H9 (cell line): ENCODE measurements around the gene KMT2C. TPM values are rescaled to one million over a fixed set of nuclear protein-coding genes. Genes with fewer than 3 reads are reported as not detected.

Experiments
- DNase-seq: peaks from one replicate; pipeline ENCODE4 v3.0.0-alpha.2; 2017
- H2AFZ ChIP-seq: one replicate; pipeline ENCODE4 v1.6.1; 2013; ENCODE audit warnings: mild to moderate bottlenecking, low read length, control low read depth, moderate library complexity
- H2AK5ac ChIP-seq: 2 replicates; pipeline ENCODE4 v1.6.1; 2013; ENCODE audit warnings: low read length, control low read depth, mixed read lengths; ENCODE audit not compliant: insufficient read length
- H2BK120ac ChIP-seq: one replicate; pipeline ENCODE4 v1.6.1; 2013; ENCODE audit warnings: low read depth, mild to moderate bottlenecking, low read length, control low read depth, inconsistent platforms; ENCODE audit not compliant: poor library complexity, severe bottlenecking
- H2BK12ac ChIP-seq: 2 replicates; pipeline ENCODE4 v1.6.1; 2013; ENCODE audit warnings: low read length, control low read depth, mixed read lengths, low read depth; ENCODE audit not compliant: insufficient read length
- H2BK15ac ChIP-seq: 2 replicates; pipeline ENCODE4 v1.6.1; 2013; ENCODE audit warnings: low read depth, low read length, control low read depth
- H2BK20ac ChIP-seq: one replicate; pipeline ENCODE4 v1.6.1; 2013; ENCODE audit warnings: low read depth, mild to moderate bottlenecking, low read length, control low read depth, inconsistent platforms; ENCODE audit not compliant: poor library complexity, severe bottlenecking
- H2BK5ac ChIP-seq: 2 replicates; pipeline ENCODE4 v1.6.1; 2013; ENCODE audit warnings: low read length, control low read depth, mixed read lengths; ENCODE audit not compliant: insufficient read length
- H3K14ac ChIP-seq: 2 replicates; pipeline ENCODE4 v1.6.1; 2013; ENCODE audit warnings: low read length, control low read depth; ENCODE audit not compliant: insufficient read depth
- H3K18ac ChIP-seq: 2 replicates; pipeline ENCODE4 v1.6.1; 2013; ENCODE audit warnings: low read depth, mild to moderate bottlenecking, mixed read lengths, low read length, control low read depth; ENCODE audit not compliant: insufficient read length
- H3K23ac ChIP-seq: 2 replicates; pipeline ENCODE4 v1.6.1; 2013; ENCODE audit warnings: low read length, control low read depth, mixed read lengths, low read depth; ENCODE audit not compliant: insufficient read length
- H3K23me2 ChIP-seq: 2 replicates; pipeline ENCODE4 v1.6.1; 2013; ENCODE audit warnings: low read depth, mild to moderate bottlenecking, mixed read lengths, low read length, control low read depth; ENCODE audit not compliant: insufficient read length, poor library complexity, severe bottlenecking
- H3K27ac ChIP-seq: 2 replicates; pipeline ENCODE4 v1.5.1; 2013; ENCODE audit warnings: low read length, control low read depth, mixed read lengths, low read depth; ENCODE audit not compliant: insufficient read length
- H3K27me3 ChIP-seq: 2 replicates; pipeline ENCODE4 v1.6.1; 2013; ENCODE audit warnings: low read length, control low read depth, inconsistent platforms; ENCODE audit not compliant: insufficient read depth
- H3K4ac ChIP-seq: 2 replicates; pipeline ENCODE4 v1.6.1; 2013; ENCODE audit warnings: low read depth, mild to moderate bottlenecking, control low read depth, inconsistent platforms, low read length, moderate library complexity
- H3K4me1 ChIP-seq: 2 replicates; pipeline ENCODE4 v1.6.1; 2013; ENCODE audit warnings: low read length, control low read depth, inconsistent platforms; ENCODE audit not compliant: insufficient read depth
- H3K4me2 ChIP-seq: 2 replicates; pipeline ENCODE4 v1.6.1; 2013; ENCODE audit warnings: low read length, control low read depth, mixed read lengths; ENCODE audit not compliant: insufficient read length, insufficient read depth
- H3K56ac ChIP-seq: 2 replicates; pipeline ENCODE4 v1.6.1; 2013; ENCODE audit warnings: low read depth, mild to moderate bottlenecking, mixed read lengths, low read length, control low read depth; ENCODE audit not compliant: insufficient read length
- H3K79me1 ChIP-seq: 2 replicates; pipeline ENCODE4 v1.6.1; 2013; ENCODE audit warnings: low read depth, mild to moderate bottlenecking, moderate library complexity, low read length, control low read depth, inconsistent platforms; ENCODE audit not compliant: insufficient read depth, poor library complexity, severe bottlenecking
- H3K79me2 ChIP-seq: 2 replicates; pipeline ENCODE4 v1.6.1; 2013; ENCODE audit warnings: low read length, control low read depth, inconsistent platforms; ENCODE audit not compliant: insufficient read depth
- H3K9ac ChIP-seq: 2 replicates; pipeline ENCODE4 v1.6.1; 2013; ENCODE audit warnings: low read length, control low read depth, mixed read lengths; ENCODE audit not compliant: insufficient read length; ENCODE audit errors: extremely low read depth
- H3K9me3 ChIP-seq: one replicate; pipeline ENCODE4 v1.6.1; 2013; ENCODE audit warnings: low read depth, low read length, inconsistent platforms; ENCODE audit not compliant: control insufficient read depth
- H3T11ph ChIP-seq: one replicate; pipeline ENCODE4 v1.6.1; 2013; ENCODE audit warnings: mild to moderate bottlenecking, low read length, control low read depth, inconsistent platforms
- H4K20me1 ChIP-seq: one replicate; pipeline ENCODE4 v1.6.1; 2013; ENCODE audit not compliant: control insufficient read depth, insufficient read length, insufficient read depth
- H4K5ac ChIP-seq: 2 replicates; pipeline ENCODE4 v1.6.1; 2013; ENCODE audit warnings: low read depth, mild to moderate bottlenecking, mixed read lengths, low read length, control low read depth; ENCODE audit not compliant: insufficient read length
- H4K8ac ChIP-seq: replicated peaks from 2 replicates; pipeline ENCODE4 v1.6.1; 2013; ENCODE audit warnings: low read length, control low read depth, mixed read lengths, low read depth; ENCODE audit not compliant: insufficient read length
- H4K91ac ChIP-seq: 2 replicates; pipeline ENCODE4 v1.6.1; 2013; ENCODE audit warnings: low read depth, mild to moderate bottlenecking, moderate library complexity, mixed read lengths, low read length, control low read depth; ENCODE audit not compliant: insufficient read length
- H3K27ac Mint-ChIP-seq, 3 experiments: 2 replicates in 2 of 3; 3 replicates in 1 of 3; pipeline ENCODE4 v1.8.0; 2020 to 2021; ENCODE audit warnings: mixed read lengths in 3 of 3, mild to moderate bottlenecking in 1 of 3, moderate library complexity in 1 of 3
- H3K27me3 Mint-ChIP-seq: 2 replicates; pipeline ENCODE4 v1.8.0; 2021; ENCODE audit warnings: low read depth, mild to moderate bottlenecking, moderate library complexity, mixed read lengths
- H3K36me3 Mint-ChIP-seq, 3 experiments: 2 replicates in 2 of 3; 3 replicates in 1 of 3; pipeline ENCODE4 v1.8.0; 2020 to 2021; ENCODE audit warnings: low read depth in 3 of 3, mixed read lengths in 3 of 3; ENCODE audit not compliant: insufficient read depth in 1 of 3
- H3K4me1 Mint-ChIP-seq, 2 experiments: 2 replicates each; pipeline ENCODE4 v1.8.0; 2020; ENCODE audit warnings: mixed read lengths in 2 of 2
- H3K4me3 Mint-ChIP-seq, 2 experiments: 2 replicates in 1 of 2; 3 replicates in 1 of 2; pipeline ENCODE4 v1.8.0; 2020 to 2021; ENCODE audit warnings: mild to moderate bottlenecking in 2 of 2, mixed read lengths in 2 of 2, moderate library complexity in 1 of 2
- H3K9me3 Mint-ChIP-seq, 2 experiments: 2 replicates in 1 of 2; 3 replicates in 1 of 2; pipeline ENCODE4 v1.8.0; 2020; ENCODE audit warnings: mild to moderate bottlenecking in 2 of 2, mixed read lengths in 2 of 2, moderate library complexity in 1 of 2
- WGBS: extraction: QIAGEN DNeasy Blood & Tissue Kit; methylation state at CpG from one replicate; pipeline ENCODE4 v1.1.7; 2013; ENCODE audit warnings: missing lambda C conversion rate, low lambda C conversion rate, mixed read lengths; ENCODE audit not compliant: insufficient read length; ENCODE audit errors: extremely low coverage; 5-methylcytosine and 5-hydroxymethylcytosine counted together
- total RNA-seq: library from RNA; stranded (reverse); gene quantifications from 2 replicates; pipeline ENCODE4 v1.2.1, GENCODE V29; 2021
- TF ChIP-seq, protein P1 (sequence below): fragments of 200-600 bp; sonication (generic); conservative IDR thresholded peaks from 3 replicates; pipeline ENCODE4 v1.8.0; 2021; ENCODE audit warnings: antibody characterized with exemption, mild to moderate bottlenecking

Gene KMT2C
- total RNA-seq, 1 experiment from 2014 or later, result 32.2 TPM

DNA sequence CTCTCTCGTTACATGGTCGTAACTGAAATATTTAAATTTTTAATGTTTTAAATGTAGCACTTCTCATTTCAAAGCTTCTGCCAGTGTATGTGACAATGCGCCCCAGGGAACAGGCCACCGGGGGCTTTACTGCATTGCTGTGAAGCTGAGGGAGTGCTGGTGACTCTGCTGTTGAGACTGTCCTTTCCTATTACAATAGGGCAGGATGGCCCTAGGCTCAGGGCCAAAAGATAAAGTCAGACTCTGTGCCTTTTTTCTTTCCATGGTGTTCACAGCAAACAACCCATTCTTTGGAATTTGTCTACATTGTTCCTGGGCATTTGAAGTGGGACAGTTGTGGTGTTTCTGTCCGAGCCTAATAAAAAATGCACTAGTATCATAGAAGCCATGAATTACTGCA, 303.0 kb downstream of the KMT2C start:
- H3K23ac ChIP-seq, result no peak overlapping the region
- no peak overlapping the region for H3T11ph ChIP-seq
- no peak overlapping the region for H3K9ac ChIP-seq
- Mint-ChIP-seq H3K36me3 (peaks cover 6 to 35% (median 24%) of the 10 kb centered on the region in 3 experiments; a peak in 5 of 7 replicates), H3K27me3 (peaks cover 1% of the 10 kb centered on the region), H3K27ac (no peak overlapping the region; a peak in 1 of 7 replicates), H3K9me3 (0 out of 5 replicates have a peak, but pooled peaks cover 0 to 2% of the 10 kb centered on the region in 2 experiments), H3K4me1 (peaks cover 6 to 12% of the 10 kb centered on the region in 2 experiments; a peak in 3 of 4 replicates), H3K4me3 (no peak overlapping the region)
- H3K9me3 ChIP-seq, result no peaks in the 10 kb centered on the region
- no peak for DNase-seq
- H3K4ac ChIP-seq, result no peak overlapping the region
- H2BK20ac ChIP-seq, result no peak overlapping the region
- WGBS, result no CpG with 5 or more reads among the region's 5 CpGs
- no peaks in the 10 kb centered on the region for H3K27me3 ChIP-seq
- no peak overlapping the region for H3K56ac ChIP-seq
- no peak overlapping the region for H2AK5ac ChIP-seq
- H4K20me1 ChIP-seq, result no peaks in the 10 kb centered on the region
- no peaks in the 10 kb centered on the region for H3K23me2 ChIP-seq
- no peak overlapping the region for H4K8ac ChIP-seq
- no peak overlapping the region for H4K91ac ChIP-seq
- no peak overlapping the region for H2BK15ac ChIP-seq
- TF ChIP-seq, protein P1, sequence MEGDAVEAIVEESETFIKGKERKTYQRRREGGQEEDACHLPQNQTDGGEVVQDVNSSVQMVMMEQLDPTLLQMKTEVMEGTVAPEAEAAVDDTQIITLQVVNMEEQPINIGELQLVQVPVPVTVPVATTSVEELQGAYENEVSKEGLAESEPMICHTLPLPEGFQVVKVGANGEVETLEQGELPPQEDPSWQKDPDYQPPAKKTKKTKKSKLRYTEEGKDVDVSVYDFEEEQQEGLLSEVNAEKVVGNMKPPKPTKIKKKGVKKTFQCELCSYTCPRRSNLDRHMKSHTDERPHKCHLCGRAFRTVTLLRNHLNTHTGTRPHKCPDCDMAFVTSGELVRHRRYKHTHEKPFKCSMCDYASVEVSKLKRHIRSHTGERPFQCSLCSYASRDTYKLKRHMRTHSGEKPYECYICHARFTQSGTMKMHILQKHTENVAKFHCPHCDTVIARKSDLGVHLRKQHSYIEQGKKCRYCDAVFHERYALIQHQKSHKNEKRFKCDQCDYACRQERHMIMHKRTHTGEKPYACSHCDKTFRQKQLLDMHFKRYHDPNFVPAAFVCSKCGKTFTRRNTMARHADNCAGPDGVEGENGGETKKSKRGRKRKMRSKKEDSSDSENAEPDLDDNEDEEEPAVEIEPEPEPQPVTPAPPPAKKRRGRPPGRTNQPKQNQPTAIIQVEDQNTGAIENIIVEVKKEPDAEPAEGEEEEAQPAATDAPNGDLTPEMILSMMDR, result no peak
- no peak overlapping the region for H2BK12ac ChIP-seq
- no peaks in the 10 kb centered on the region for H3K4me1 ChIP-seq
- H2BK120ac ChIP-seq, result no peak overlapping the region
- no peak overlapping the region for H3K14ac ChIP-seq
- no peak overlapping the region for H2BK5ac ChIP-seq
- no peak overlapping the region for H3K18ac ChIP-seq
- H3K79me2 ChIP-seq, result no peaks in the 10 kb centered on the region
- no peak overlapping the region for H2AFZ ChIP-seq
- H3K4me2 ChIP-seq, result no peak overlapping the region
- no peaks in the 10 kb centered on the region for H3K79me1 ChIP-seq
- H4K5ac ChIP-seq, result no peak overlapping the region
- no peak overlapping the region for H3K27ac ChIP-seq
